HCT116 (cell line): ENCODE data around the gene DIP2B.

ENCODE experiments used
- CEBPB ChIP-seq: IDR thresholded peaks from 2 replicates; pipeline ENCODE4 v1.6.1; 2012; ENCODE audit warnings: low read depth
- CTCF ChIP-seq, 3 experiments: fragments of 200-600 bp in 1 of 3; sonication (generic) in 1 of 3; IDR thresholded peaks in 2 of 3; conservative IDR thresholded peaks in 1 of 3; 2 replicates each; pipeline ENCODE4 v1.5.1; 2012 to 2017; ENCODE audit warnings: low read depth in 2 of 3, low read length in 2 of 3, antibody characterized with exemption in 1 of 3, borderline replicate concordance in 1 of 3, control low read depth in 1 of 3, mild to moderate bottlenecking in 1 of 3, mixed read lengths in 1 of 3, mixed run types in 1 of 3, moderate library complexity in 1 of 3; ENCODE audit not compliant: insufficient read depth in 1 of 3
- EZH2 ChIP-seq: fragments of 200-600 bp; sonication (generic); IDR thresholded peaks from 2 replicates; pipeline ENCODE4 v1.6.1; 2017; ENCODE audit warnings: antibody characterized with exemption, mixed run types
- EZH2phosphoT487 ChIP-seq: fragments of 200-600 bp; IDR thresholded peaks from 2 replicates; pipeline ENCODE4 v1.6.1; 2018; ENCODE audit warnings: antibody characterized with exemption, borderline replicate concordance
- FOSL1 ChIP-seq: IDR thresholded peaks from 2 replicates; pipeline ENCODE4 v1.6.1; 2012; ENCODE audit warnings: low read depth
- JUND ChIP-seq: IDR thresholded peaks from 2 replicates; pipeline ENCODE4 v1.6.1; 2012
- MAX ChIP-seq: IDR thresholded peaks from 2 replicates; pipeline ENCODE4 v1.6.1; 2012
- POLR2A ChIP-seq: IDR thresholded peaks from 2 replicates; pipeline ENCODE4 v1.7.0; 2011; ENCODE audit warnings: borderline replicate concordance; ENCODE audit not compliant: insufficient read depth, insufficient read length; ENCODE audit errors: extremely low read depth
- POLR2AphosphoS5 ChIP-seq: IDR thresholded peaks from 2 replicates; pipeline ENCODE4 v1.6.1; 2011; ENCODE audit warnings: mild to moderate bottlenecking, low read depth, low read length, moderate library complexity
- REST ChIP-seq: IDR thresholded peaks from 2 replicates; pipeline ENCODE4 v1.6.1; 2012; ENCODE audit warnings: low read depth
- SP1 ChIP-seq: IDR thresholded peaks from 2 replicates; pipeline ENCODE4 v1.6.1; 2012; ENCODE audit warnings: low read depth
- SRF ChIP-seq: IDR thresholded peaks from 2 replicates; pipeline ENCODE4 v1.6.1; 2012; ENCODE audit warnings: low read depth

GRCh38 chr12:50679612-50680011 lies 174.8 kb downstream of the DIP2B start:
- TF ChIP-seq FOSL1 (no peak), CTCF (IDR thresholded peaks at IDR 0.05 in 2 of 3, conservative IDR thresholded peaks at IDR 0.05 in 1 of 3; ENCODE audit: borderline replicate concordance in 1 of 3, insufficient read depth in 1 of 3, low read depth in 2 of 3, low read length in 2 of 3) (no peak), SP1 (no peak), EZH2 (no peak), POLR2A (no peak), EZH2phosphoT487 (no peak), SRF (no peak), POLR2AphosphoS5 (no peak), MAX (no peak), REST (no peak), JUND (no peak), CEBPB (no peak)
